Keratinocyte (primary cell): ENCODE data around the gene TRMT1. TPM values are rescaled to one million over a fixed set of nuclear protein-coding genes. Genes with fewer than 3 reads are reported as not detected.
A peak's percentile ranks its signal among the peaks of the same experiment; 100 is the strongest.

ENCODE experiments used
- DNase-seq: peaks from one replicate; pipeline ENCODE4 v3.0.0-alpha.2; 2011; ENCODE audit warnings: low read depth, missing footprints, low spot score
- FAIRE-seq: peaks from 2 replicates; lab custom pipeline; 2011; peaks lifted over from hg19 to GRCh38; lab: Jason Lieb, UNC
- H2AFZ ChIP-seq: 2 replicates; pipeline ENCODE4 v1.6.0; 2012; ENCODE audit warnings: low read length, control low read depth, inconsistent platforms; ENCODE audit not compliant: control insufficient read depth
- H3K27ac ChIP-seq: 2 replicates; pipeline ENCODE4 v1.5.1; 2011; ENCODE audit warnings: low read length; ENCODE audit not compliant: control insufficient read depth, insufficient read depth
- H3K27me3 ChIP-seq: 3 replicates; pipeline ENCODE4 v1.6.0; 2011; ENCODE audit warnings: low read length; ENCODE audit not compliant: control insufficient read depth, insufficient read depth; ENCODE audit errors: extremely low read depth
- H3K36me3 ChIP-seq, 2 experiments: 2 replicates in 1 of 2; 3 replicates in 1 of 2; pipeline ENCODE4 v1.5.1; 2011; ENCODE audit warnings: low read length in 2 of 2, mild to moderate bottlenecking in 1 of 2; ENCODE audit not compliant: control insufficient read depth in 2 of 2, insufficient read depth in 2 of 2; ENCODE audit errors: extremely low read depth in 1 of 2
- H3K4me1 ChIP-seq: 3 replicates; pipeline ENCODE4 v1.5.1; 2011; ENCODE audit warnings: low read length; ENCODE audit not compliant: control insufficient read depth, insufficient read depth; ENCODE audit errors: extremely low read depth
- H3K4me2 ChIP-seq: 3 replicates; pipeline ENCODE4 v1.6.0; 2011; ENCODE audit warnings: low read depth, low read length; ENCODE audit not compliant: control insufficient read depth, insufficient read depth; ENCODE audit errors: extremely low read depth
- H3K4me3 ChIP-seq, 3 experiments: fragments of 200-600 bp in 1 of 3; sonication (generic) in 1 of 3; 2 replicates in 2 of 3; 3 replicates in 1 of 3; pipeline ENCODE4 v1.5.1; 2011 to 2016; ENCODE audit warnings: low read length in 3 of 3, mild to moderate bottlenecking in 3 of 3, control low read depth in 2 of 3, inconsistent platforms in 1 of 3, low read depth in 1 of 3, mixed read lengths in 1 of 3, mixed run types in 1 of 3, moderate library complexity in 1 of 3; ENCODE audit not compliant: control insufficient read depth in 2 of 3, insufficient read depth in 2 of 3; ENCODE audit errors: extremely low read depth in 1 of 3
- H3K79me2 ChIP-seq: 2 replicates; pipeline ENCODE4 v1.6.0; 2012; ENCODE audit warnings: low read length; ENCODE audit not compliant: control insufficient read depth, insufficient read depth
- H3K9ac ChIP-seq: 3 replicates; pipeline ENCODE4 v1.6.0; 2011; ENCODE audit warnings: low read length; ENCODE audit not compliant: control insufficient read depth, insufficient read depth; ENCODE audit errors: extremely low read depth
- H3K9me1 ChIP-seq: 3 replicates; pipeline ENCODE4 v1.6.0; 2011; ENCODE audit warnings: low read length; ENCODE audit not compliant: control insufficient read depth, insufficient read depth; ENCODE audit errors: extremely low read depth
- H3K9me3 ChIP-seq: 2 replicates; pipeline ENCODE4 v1.5.1; 2012; ENCODE audit warnings: low read depth, low read length; ENCODE audit not compliant: control insufficient read depth
- H4K20me1 ChIP-seq: 3 replicates; pipeline ENCODE4 v1.6.0; 2011; ENCODE audit warnings: low read length; ENCODE audit not compliant: control insufficient read depth, insufficient read depth; ENCODE audit errors: extremely low read depth
- CTCF ChIP-seq, 3 experiments: IDR thresholded peaks in 1 of 3; conservative IDR thresholded peaks in 1 of 3; optimal IDR thresholded peaks in 1 of 3; 2 replicates in 2 of 3; 3 replicates in 1 of 3; pipeline versions ENCODE3 to v1.5.1; 2011; ENCODE audit warnings: low read length in 3 of 3, mild to moderate bottlenecking in 3 of 3, moderate library complexity in 2 of 3, control low read depth in 1 of 3, inconsistent platforms in 1 of 3; ENCODE audit not compliant: insufficient read depth in 2 of 3; ENCODE audit errors: extremely low read depth in 1 of 3
- EZH2 ChIP-seq: IDR thresholded peaks from one replicate; pipeline ENCODE4 v1.6.1; 2012; ENCODE audit warnings: inconsistent platforms, mild to moderate bottlenecking, low read length, moderate library complexity
- dilution Hi-C: fragments of 300-500 bp; cut with MboI; formaldehyde crosslinking; loops from one replicate; pipeline ENCODE4 v1.7.0; 2020; ENCODE audit warnings: low sequenced_read_pairs; ENCODE audit not compliant: extremely low pct_ligation_motif_present
- polyA plus RNA-seq, 5 experiments: library from polyadenylated mRNA; depleted of rRNA in 3 of 5; stranded (reverse) in 3 of 5; stranded (forward) in 1 of 5; unstranded in 1 of 5; fragments of >200 nt; gene quantifications; 1 replicate in 1 of 5; 2 replicates in 3 of 5; 3 replicates in 1 of 5; pipeline versions ENCODE4 v1.2.1 to v1.2.3, GENCODE V29; 2011 to 2012; ENCODE audit warnings: missing spikeins in 2 of 5, low read depth in 1 of 5, low replicate concordance in 1 of 5

Gene TRMT1
- polyA plus RNA-seq, 1 donor (not counting 4 experiments of a cell fraction or from before 2014, with no cell fraction given), result 30.9 TPM

- Histone ChIP-seq H3K4me3 (peak overlapping the region; percentile 63 to 95 (median 91)), H3K9me1 (no peaks in the 10 kb centered on the region), H3K4me2 (peak overlapping the region; percentile 90), H3K27me3 (no peaks in the 10 kb centered on the region), H3K9me3 (no peaks in the 10 kb centered on the region), H2AFZ (no peak overlapping the region), H3K4me1 (peaks cover 32% of the 10 kb centered on the region), H3K9ac (peak overlapping the region; percentile 78), H3K36me3 (peaks cover 16 to 30% of the 10 kb centered on the region in 2 experiments), H3K27ac (peak overlapping the region; percentile 43), H4K20me1 (peaks cover 20% of the 10 kb centered on the region), H3K79me2 (peaks cover 69% of the 10 kb centered on the region)
- TF ChIP-seq EZH2 (no peak), CTCF (optimal IDR thresholded peaks at IDR 0.05 in 1 of 3, IDR thresholded peaks at IDR 0.05 in 1 of 3, conservative IDR thresholded peaks at IDR 0.05 in 1 of 3; ENCODE audit: extremely low read depth in 1 of 3, insufficient read depth in 2 of 3, low read length in 3 of 3) (no peak)
- dilution Hi-C loops, result no loop called here
- FAIRE-seq (no peak), DNase-seq (no peak)
These were observed 2.1 kb upstream of the TRMT1 start for GRCh38 chr19:13118424-13119193.

- FAIRE-seq, result no peak
- H2AFZ ChIP-seq, result peak within 1 kb of the TSS; percentile 74
These were observed 1.4 kb upstream of the TRMT1 start, which contains the start of gene NACC1 for GRCh38 chr19:13117772-13118423. TSS of gene NACC1 (plus strand) at chr19:13118264. CDS start at chr19:13135208, 16,944 bp downstream.

More at GRCh38 chr19:13117772-13118423, 1.4 kb upstream of the TRMT1 start, which contains the start of gene NACC1:
- dilution Hi-C loops, result no loop called here
- no peak for DNase-seq
- H3K4me2 ChIP-seq, result peak within 1 kb of the TSS; percentile 90
- H3K36me3 ChIP-seq, result peaks cover 19 to 25% of the 10 kb centered on the region in 2 experiments
- peaks cover 17% of the 10 kb centered on the region for H4K20me1 ChIP-seq
- no peaks in the 10 kb centered on the region for H3K27me3 ChIP-seq
- H3K9me1 ChIP-seq, result no peaks in the 10 kb centered on the region
- peak within 1 kb of the TSS; percentile 85 to 96 (median 95) for H3K4me3 ChIP-seq
- peaks cover 62% of the 10 kb centered on the region for H3K79me2 ChIP-seq
- H3K9ac ChIP-seq, result peak within 1 kb of the TSS; percentile 91
- H3K27ac ChIP-seq, result peak within 1 kb of the TSS; percentile 84
- TF ChIP-seq EZH2, result no peak
- no peak for TF ChIP-seq CTCF (optimal IDR thresholded peaks at IDR 0.05 in 1 of 3, IDR thresholded peaks at IDR 0.05 in 1 of 3, conservative IDR thresholded peaks at IDR 0.05 in 1 of 3; ENCODE audit: extremely low read depth in 1 of 3, insufficient read depth in 2 of 3, low read length in 3 of 3)
- H3K9me3 ChIP-seq, result no peaks in the 10 kb centered on the region
- peaks cover 32% of the 10 kb centered on the region for H3K4me1 ChIP-seq
